BJ (cell line): ENCODE data around the gene XRCC2. TPM values are rescaled to one million over a fixed set of nuclear protein-coding genes. Genes with fewer than 3 reads are reported as not detected.

Experiments
- CTCF ChIA-PET: fragments of 350-600 bp; formaldehyde crosslinking; extraction: SDS; loops from one replicate; lab custom pipeline; 2021; ENCODE audit warnings: antibody characterized with exemption, inconsistent platforms; lab: Yijun Ruan, JAX
- POLR2A ChIA-PET: fragments of 300-600 bp; sonication (Branson Sonifier 250); formaldehyde crosslinking; extraction: SDS; loops from one replicate; lab custom pipeline; 2021; ENCODE audit warnings: antibody characterized with exemption; lab: Charles Lee
- DNase-seq: peaks from one replicate; pipeline ENCODE4 v3.0.0-alpha.2; 2011; ENCODE audit warnings: low read depth
- H3K27me3 ChIP-seq: 2 replicates; pipeline ENCODE4 v1.6.0; 2011; ENCODE audit warnings: low read length; ENCODE audit not compliant: control insufficient read depth, insufficient read depth
- H3K36me3 ChIP-seq: 2 replicates; pipeline ENCODE4 v1.5.1; 2011; ENCODE audit warnings: low read length; ENCODE audit not compliant: control insufficient read depth, insufficient read depth
- H3K4me3 ChIP-seq: 2 replicates; pipeline ENCODE4 v1.5.1; 2011; ENCODE audit warnings: low read depth, mild to moderate bottlenecking, control low read depth, low read length
- polyA plus RNA-seq: library from polyadenylated mRNA; depleted of rRNA; stranded (reverse); fragments of >200 nt; gene quantifications from 2 replicates; pipeline ENCODE4 v1.2.3, GENCODE V29; 2011
- TF ChIP-seq, protein P1 (sequence below): IDR thresholded peaks from 2 replicates; pipeline ENCODE4 v1.5.1; 2011; ENCODE audit warnings: low read depth, mild to moderate bottlenecking, control low read depth, inconsistent platforms, low read length, moderate library complexity; ENCODE audit not compliant: insufficient read depth

Gene XRCC2
- polyA plus RNA-seq, 1 experiment = 0.97 TPM

DNA sequence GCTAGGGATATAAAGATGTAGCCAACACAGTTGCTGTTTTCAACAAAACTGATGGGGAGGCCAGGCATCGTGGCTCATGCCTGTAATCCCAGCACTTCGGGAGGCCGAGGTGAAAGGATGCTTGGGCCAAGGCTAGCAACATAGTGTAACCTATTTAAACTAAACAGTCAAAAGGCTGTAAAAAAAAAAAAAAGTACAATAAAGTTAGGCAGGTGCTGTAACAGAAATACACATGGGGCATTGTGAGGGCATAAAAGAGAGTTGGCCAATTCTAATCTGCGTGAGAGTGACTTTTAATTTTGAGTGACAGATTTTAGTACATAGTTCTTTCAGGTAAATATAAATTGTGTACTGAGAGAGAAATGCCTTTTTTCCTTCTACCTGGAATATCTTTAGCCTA lies 6.2 kb downstream of the XRCC2 start:
- ChIA-PET CTCF (interaction anchor here (1.3 kb wide), 1 partner anchor 36 kb away, joined by 4 read pairs; no protein-coding TSS in a partner anchor), POLR2A (no interaction called here)
- no peak for DNase-seq
- H3K4me3 ChIP-seq = no peak overlapping the region
- no peaks in the 10 kb centered on the region for H3K36me3 ChIP-seq
- TF ChIP-seq, protein P1, sequence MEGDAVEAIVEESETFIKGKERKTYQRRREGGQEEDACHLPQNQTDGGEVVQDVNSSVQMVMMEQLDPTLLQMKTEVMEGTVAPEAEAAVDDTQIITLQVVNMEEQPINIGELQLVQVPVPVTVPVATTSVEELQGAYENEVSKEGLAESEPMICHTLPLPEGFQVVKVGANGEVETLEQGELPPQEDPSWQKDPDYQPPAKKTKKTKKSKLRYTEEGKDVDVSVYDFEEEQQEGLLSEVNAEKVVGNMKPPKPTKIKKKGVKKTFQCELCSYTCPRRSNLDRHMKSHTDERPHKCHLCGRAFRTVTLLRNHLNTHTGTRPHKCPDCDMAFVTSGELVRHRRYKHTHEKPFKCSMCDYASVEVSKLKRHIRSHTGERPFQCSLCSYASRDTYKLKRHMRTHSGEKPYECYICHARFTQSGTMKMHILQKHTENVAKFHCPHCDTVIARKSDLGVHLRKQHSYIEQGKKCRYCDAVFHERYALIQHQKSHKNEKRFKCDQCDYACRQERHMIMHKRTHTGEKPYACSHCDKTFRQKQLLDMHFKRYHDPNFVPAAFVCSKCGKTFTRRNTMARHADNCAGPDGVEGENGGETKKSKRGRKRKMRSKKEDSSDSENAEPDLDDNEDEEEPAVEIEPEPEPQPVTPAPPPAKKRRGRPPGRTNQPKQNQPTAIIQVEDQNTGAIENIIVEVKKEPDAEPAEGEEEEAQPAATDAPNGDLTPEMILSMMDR = no peak
- no peaks in the 10 kb centered on the region for H3K27me3 ChIP-seq

DNA sequence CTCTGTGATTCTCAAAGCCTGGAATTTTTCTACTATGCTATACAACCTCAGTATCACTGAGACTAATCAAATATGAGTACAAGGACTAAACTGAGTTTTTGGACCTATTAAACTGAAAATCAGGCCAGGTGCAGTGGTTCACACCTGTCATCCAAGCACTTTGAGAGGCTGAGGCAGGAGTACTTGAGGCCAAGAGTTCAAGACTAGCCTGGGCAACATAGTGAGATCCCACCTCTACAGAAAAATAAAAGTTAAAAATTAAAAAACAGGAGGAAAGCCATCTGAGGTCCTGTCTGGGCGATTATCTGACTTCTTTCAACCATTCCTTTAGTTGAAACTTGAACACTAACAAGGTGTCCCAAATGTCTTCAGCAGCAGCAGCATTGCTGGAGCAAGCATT lies 7.0 kb downstream of the XRCC2 start:
- Histone ChIP-seq H3K36me3 (no peaks in the 10 kb centered on the region), H3K27me3 (no peaks in the 10 kb centered on the region), H3K4me3 (no peak overlapping the region)
- ChIA-PET CTCF (no interaction called here), POLR2A (no interaction called here)
- TF ChIP-seq, protein P1 = no peak
- DNase-seq = no peak

DNA sequence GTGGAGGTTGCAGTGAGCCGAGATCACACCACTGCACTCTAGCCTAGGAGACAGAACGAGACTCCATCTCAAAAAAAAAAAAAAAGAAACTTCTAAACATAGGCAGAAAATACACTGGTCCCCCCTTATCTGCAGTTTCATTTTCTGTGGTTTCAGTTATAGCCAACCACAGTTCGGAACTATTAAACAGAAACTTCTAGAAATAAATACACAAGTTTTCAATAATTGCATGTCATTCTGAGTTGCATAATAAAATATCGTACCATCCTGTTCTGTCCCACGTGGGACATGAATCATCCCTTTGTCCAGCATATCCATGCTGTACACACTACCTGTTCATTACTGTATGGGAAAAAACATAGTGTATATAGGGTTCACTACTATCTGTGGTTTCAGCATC lies 8.0 kb downstream of the XRCC2 start:
- POLR2A ChIA-PET = no interaction called here
- no peak for DNase-seq
- TF ChIP-seq, protein P1 = no peak
- Histone ChIP-seq H3K4me3 (no peak overlapping the region), H3K36me3 (no peaks in the 10 kb centered on the region), H3K27me3 (no peaks in the 10 kb centered on the region)
- CTCF ChIA-PET = no interaction called here

DNA sequence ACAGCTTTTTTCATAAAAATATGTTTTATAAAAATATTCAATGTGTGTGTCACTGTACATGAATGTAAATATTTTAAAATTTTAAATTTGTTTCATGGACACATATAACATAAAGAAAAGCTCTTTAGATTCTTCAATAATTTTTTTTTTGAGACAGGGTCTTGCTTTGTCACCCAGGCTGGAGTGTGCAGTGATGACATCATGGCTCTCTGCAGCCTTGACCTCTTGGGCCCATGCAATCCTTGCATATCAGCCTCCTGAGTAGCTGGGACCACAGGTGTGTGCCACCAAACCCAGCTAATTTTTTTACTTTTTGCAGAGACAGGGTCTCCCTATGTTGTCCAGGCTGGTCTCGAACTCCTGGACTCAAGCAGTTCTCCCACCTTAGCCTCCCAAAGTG lies 9.9 kb downstream of the XRCC2 start:
- CTCF ChIA-PET = no interaction called here

DNA sequence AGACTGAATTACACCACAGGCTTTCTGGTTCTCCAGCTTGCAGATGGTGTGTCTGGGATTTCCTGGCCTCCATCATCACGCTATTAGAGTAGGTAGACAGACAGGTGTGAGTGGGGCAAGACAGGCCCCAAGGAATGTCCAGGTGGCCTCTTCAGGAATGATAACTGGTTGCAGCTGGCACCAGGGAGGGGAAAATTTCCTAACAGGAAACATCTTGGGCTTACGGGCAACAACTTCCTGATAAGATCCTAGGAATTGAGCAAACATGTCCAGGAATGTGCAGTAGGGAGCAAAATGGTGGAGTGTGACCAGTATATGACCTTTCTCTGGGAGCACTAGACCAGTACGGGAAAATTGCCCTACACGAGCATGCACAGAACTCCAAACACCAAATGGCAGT lies 11.3 kb downstream of the XRCC2 start:
- no peak overlapping the region for H3K4me3 ChIP-seq
- CTCF ChIA-PET = no interaction called here
- POLR2A ChIA-PET = no interaction called here
- DNase-seq = no peak
- no peaks in the 10 kb centered on the region for H3K36me3 ChIP-seq
- no peaks in the 10 kb centered on the region for H3K27me3 ChIP-seq
- TF ChIP-seq, protein P1 = no peak

More for the DNA sequence above, 9.9 kb downstream of the XRCC2 start:
- H3K36me3 ChIP-seq = no peaks in the 10 kb centered on the region
- POLR2A ChIA-PET = no interaction called here
- H3K27me3 ChIP-seq = no peaks in the 10 kb centered on the region
- TF ChIP-seq, protein P1 = no peak
- DNase-seq = no peak
- H3K4me3 ChIP-seq = no peak overlapping the region
